Natural killer cell treated with Interleukin-12 subunit alpha and Interleukin-12 subunit beta and Interleukin-15 and Interleukin-18, amount 100 ng/mL, for 72 hours (primary cell): ENCODE measurements around the gene PLEKHG2. TPM values are rescaled to one million over a fixed set of nuclear protein-coding genes. Genes with fewer than 3 reads are reported as not detected.
"Not testable (repeated sequence)": the region's sequence is repeated elsewhere in the genome, so short reads cannot be mapped to it uniquely, and the experiment has no call there.

Source experiments
- ATAC-seq, 2 donors: fragments of 150-1000 bp; cut with Tn5 transposase in 1 of 2; sonication (Bioruptor Pico), chemical (Tn5 transposase) in 1 of 2; 2 replicates each; pipeline ENCODE4 v1.10.0; 2021
- DNase-seq: peaks from one replicate; pipeline ENCODE4 v3.0.0; 2022; ENCODE audit warnings: low spot score
- H3K27ac Mint-ChIP-seq, 2 donors: 1 replicate in 1 of 2; 2 replicates in 1 of 2; pipeline ENCODE4 v1.8.0; 2022; ENCODE audit warnings: mixed read lengths in 2 of 2, mild to moderate bottlenecking in 1 of 2, moderate library complexity in 1 of 2
- H3K27me3 Mint-ChIP-seq, 2 donors: 1 replicate in 1 of 2; 2 replicates in 1 of 2; pipeline ENCODE4 v1.8.0; 2022; ENCODE audit warnings: mixed read lengths in 2 of 2
- H3K36me3 Mint-ChIP-seq: one replicate; pipeline ENCODE4 v1.8.0; 2022; ENCODE audit warnings: mixed read lengths
- H3K4me1 Mint-ChIP-seq, 2 donors: 1 replicate in 1 of 2; 2 replicates in 1 of 2; pipeline ENCODE4 v1.8.0; 2022; ENCODE audit warnings: low read depth in 2 of 2, mixed read lengths in 2 of 2, mild to moderate bottlenecking in 1 of 2
- H3K4me3 Mint-ChIP-seq: one replicate; pipeline ENCODE4 v1.8.0; 2022; ENCODE audit warnings: mixed read lengths
- H3K9me3 Mint-ChIP-seq: 2 replicates; pipeline ENCODE4 v1.8.0; 2022; ENCODE audit warnings: mixed read lengths
- total RNA-seq, 2 donors: library from RNA; stranded (reverse); gene quantifications; one replicate each; pipeline ENCODE4 v1.2.3, GENCODE V29; 2022

Gene PLEKHG2
- 10 to 100 TPM; 30.8 to 68.1 TPM for total RNA-seq

- Mint-ChIP-seq H3K9me3 (no peaks in the 10 kb centered on the region), H3K27me3 (no peaks in the 10 kb centered on the region), H3K36me3 (peaks cover 6% of the 10 kb centered on the region), H3K27ac (peak within 1 kb of the TSS; percentile 78 to 98), H3K4me1 (peaks cover 51 to 53% of the 10 kb centered on the region in 2 donors), H3K4me3 (peak within 1 kb of the TSS; percentile 81)
- DNase-seq (peak; percentile 97), ATAC-seq (peak; percentile 84 to 90)
Observed at GRCh38 chr19:39412100-39412866, at the start of gene PLEKHG2. Gene PLEKHG2 (plus strand): TSS chr19:39412669. CDS start chr19:39414087, 1,418 bp downstream.

GRCh38 chr19:39362682-39363657 is 49.5 kb upstream of the PLEKHG2 start:
- Mint-ChIP-seq H3K4me1 (peaks cover 4% of the 10 kb centered on the region in 2 donors), H3K9me3 (no peaks in the 10 kb centered on the region), H3K4me3 (no peak overlapping the region), H3K36me3 (peaks cover 6% of the 10 kb centered on the region), H3K27ac (no peak overlapping the region), H3K27me3 (no peaks in the 10 kb centered on the region)
- no peak for ATAC-seq
- DNase-seq = no peak

- ATAC-seq = no peak
- DNase-seq = no peak
- Mint-ChIP-seq H3K27ac (no peak overlapping the region), H3K4me1 (peaks cover 4% of the 10 kb centered on the region in 2 donors), H3K36me3 (peaks cover 11% of the 10 kb centered on the region), H3K9me3 (no peaks in the 10 kb centered on the region), H3K4me3 (no peak overlapping the region), H3K27me3 (no peaks in the 10 kb centered on the region)
Observed at GRCh38 chr19:39363901-39364457, 48.5 kb upstream of the PLEKHG2 start.

- peaks cover 6% of the 10 kb centered on the region for H3K36me3 Mint-ChIP-seq
- no peak for ATAC-seq
Observed at GRCh38 chr19:39365531-39365930, 46.9 kb upstream of the PLEKHG2 start.

GRCh38 chr19:39369200-39369599 is 43.3 kb upstream of the PLEKHG2 start:
- no peak overlapping the region for H3K27ac Mint-ChIP-seq
- ATAC-seq = no peak
- peaks cover 0 to 3% of the 10 kb centered on the region in 2 donors for H3K4me1 Mint-ChIP-seq
- peaks cover 11% of the 10 kb centered on the region for H3K36me3 Mint-ChIP-seq
- no peaks in the 10 kb centered on the region for H3K27me3 Mint-ChIP-seq
- H3K9me3 Mint-ChIP-seq = no peaks in the 10 kb centered on the region
- no peak for DNase-seq
- no peak overlapping the region for H3K4me3 Mint-ChIP-seq

More at GRCh38 chr19:39365531-39365930, 46.9 kb upstream of the PLEKHG2 start:
- no peak for DNase-seq
- no peak overlapping the region for H3K4me3 Mint-ChIP-seq
- H3K27me3 Mint-ChIP-seq = no peaks in the 10 kb centered on the region
- H3K9me3 Mint-ChIP-seq = no peaks in the 10 kb centered on the region
- H3K4me1 Mint-ChIP-seq = peaks cover 4% of the 10 kb centered on the region in 2 donors
- H3K27ac Mint-ChIP-seq = no peak overlapping the region

GRCh38 chr19:39370735-39371134 is 41.7 kb upstream of the PLEKHG2 start:
- ATAC-seq (no peak), DNase-seq (no peak)
- peak overlapping the region in 1 of 2 donors; percentile 66 for H3K27ac Mint-ChIP-seq
- no peaks in the 10 kb centered on the region for H3K27me3 Mint-ChIP-seq
- H3K9me3 Mint-ChIP-seq = no peaks in the 10 kb centered on the region
- H3K4me3 Mint-ChIP-seq = no peak overlapping the region
- H3K4me1 Mint-ChIP-seq = peaks cover 0 to 3% of the 10 kb centered on the region in 2 donors
- H3K36me3 Mint-ChIP-seq = peaks cover 11% of the 10 kb centered on the region

GRCh38 chr19:39372047-39372802 is 40.2 kb upstream of the PLEKHG2 start:
- Mint-ChIP-seq H3K36me3 (peaks cover 17% of the 10 kb centered on the region), H3K27me3 (no peaks in the 10 kb centered on the region), H3K27ac (no peak overlapping the region), H3K9me3 (no peaks in the 10 kb centered on the region), H3K4me1 (peaks cover 0 to 3% of the 10 kb centered on the region in 2 donors), H3K4me3 (no peak overlapping the region)
- ATAC-seq (no peak), DNase-seq (no peak)

GRCh38 chr19:39372941-39373340 is 39.5 kb upstream of the PLEKHG2 start:
- no peaks in the 10 kb centered on the region for H3K27me3 Mint-ChIP-seq
- no peak for ATAC-seq
- peaks cover 18% of the 10 kb centered on the region for H3K36me3 Mint-ChIP-seq
- H3K27ac Mint-ChIP-seq = no peak overlapping the region
- no peaks in the 10 kb centered on the region for H3K9me3 Mint-ChIP-seq
- no peak overlapping the region for H3K4me3 Mint-ChIP-seq
- peaks cover 0 to 3% of the 10 kb centered on the region in 2 donors for H3K4me1 Mint-ChIP-seq
- no peak for DNase-seq

- ATAC-seq (no peak), DNase-seq (no peak)
- Mint-ChIP-seq H3K36me3 (peaks cover 15% of the 10 kb centered on the region), H3K4me1 (peaks cover 0 to 3% of the 10 kb centered on the region in 2 donors), H3K9me3 (no peaks in the 10 kb centered on the region), H3K27me3 (no peaks in the 10 kb centered on the region), H3K4me3 (no peak overlapping the region), H3K27ac (no peak overlapping the region)
Observed at GRCh38 chr19:39375929-39376328, 36.5 kb upstream of the PLEKHG2 start.

- no peak for ATAC-seq
Observed at GRCh38 chr19:39377373-39378362, 34.8 kb upstream of the PLEKHG2 start.

GRCh38 chr19:39379366-39379765 is 33.1 kb upstream of the PLEKHG2 start:
- peaks cover 21% of the 10 kb centered on the region for H3K36me3 Mint-ChIP-seq
- H3K27me3 Mint-ChIP-seq, ATAC-seq, H3K9me3 Mint-ChIP-seq, H3K4me1 Mint-ChIP-seq, H3K4me3 Mint-ChIP-seq, DNase-seq: not testable (repeated sequence)
- peak overlapping the region in 1 of 2 donors; percentile 6 for H3K27ac Mint-ChIP-seq

More at GRCh38 chr19:39377373-39378362, 34.8 kb upstream of the PLEKHG2 start:
- Mint-ChIP-seq H3K4me1 (peaks cover 0 to 8% of the 10 kb centered on the region in 2 donors), H3K36me3 (peaks cover 21% of the 10 kb centered on the region), H3K4me3 (no peak overlapping the region), H3K9me3 (no peaks in the 10 kb centered on the region), H3K27me3 (no peaks in the 10 kb centered on the region), H3K27ac (no peak overlapping the region)
- DNase-seq = no peak

GRCh38 chr19:39379865-39380396 is 32.5 kb upstream of the PLEKHG2 start:
- peaks cover 21% of the 10 kb centered on the region for H3K36me3 Mint-ChIP-seq
- ATAC-seq = no peak
- H3K9me3 Mint-ChIP-seq = no peaks in the 10 kb centered on the region
- no peak overlapping the region for H3K4me3 Mint-ChIP-seq
- no peak overlapping the region for H3K27ac Mint-ChIP-seq
- H3K4me1 Mint-ChIP-seq = peaks cover 0 to 4% of the 10 kb centered on the region in 2 donors
- DNase-seq = no peak
- H3K27me3 Mint-ChIP-seq = no peaks in the 10 kb centered on the region
